Measurements from ENCODE around the gene CDK14.

The CDK14 gene

GRCh38 chr7:90624225-90624911 is 28.2 kb downstream of the CDK14 start:
- TF ChIP-seq FOXP2 (optimal IDR thresholded peaks at IDR 0.05; ENCODE audit: borderline replicate concordance, extremely low read depth, extremely low read length, insufficient read depth) (no peak), POLR2AphosphoS5 (IDR thresholded peaks at IDR 0.05; ENCODE audit: low read depth, low read length) (no peak), SIN3A (IDR thresholded peaks at IDR 0.05; ENCODE audit: borderline replicate concordance, insufficient read depth, low read length) (no peak), REST (IDR thresholded peaks at IDR 0.05; ENCODE audit: insufficient read depth in 1 of 2, low read depth in 2 of 2, low read length in 2 of 2) (no peak), TAF1 (IDR thresholded peaks at IDR 0.05; ENCODE audit: borderline replicate concordance, insufficient read depth, low read length) (no peak)

- TF ChIP-seq SIN3A (IDR thresholded peaks at IDR 0.05; ENCODE audit: borderline replicate concordance, insufficient read depth, low read length) (no peak), REST (IDR thresholded peaks at IDR 0.05; ENCODE audit: insufficient read depth in 1 of 2, low read depth in 2 of 2, low read length in 2 of 2) (no peak)
Observed at GRCh38 chr7:90625051-90625450, 28.9 kb downstream of the CDK14 start.

GRCh38 chr7:90625562-90625961 is 29.4 kb downstream of the CDK14 start:
- TF ChIP-seq FOXP2 (optimal IDR thresholded peaks at IDR 0.05; ENCODE audit: borderline replicate concordance, extremely low read depth, extremely low read length, insufficient read depth), result no peak
- no peak for TF ChIP-seq TAF1 (IDR thresholded peaks at IDR 0.05; ENCODE audit: borderline replicate concordance, insufficient read depth, low read length)
- no peak for TF ChIP-seq REST (IDR thresholded peaks at IDR 0.05; ENCODE audit: insufficient read depth in 1 of 2, low read depth in 2 of 2, low read length in 2 of 2)
- no peak for TF ChIP-seq SIN3A (IDR thresholded peaks at IDR 0.05; ENCODE audit: borderline replicate concordance, insufficient read depth, low read length)
- no peak for TF ChIP-seq POLR2AphosphoS5 (IDR thresholded peaks at IDR 0.05; ENCODE audit: low read depth, low read length)

GRCh38 chr7:90626013-90626412 is 29.9 kb downstream of the CDK14 start:
- no peak for TF ChIP-seq POLR2AphosphoS5 (IDR thresholded peaks at IDR 0.05; ENCODE audit: low read depth, low read length)
- no peak for TF ChIP-seq SIN3A (IDR thresholded peaks at IDR 0.05; ENCODE audit: borderline replicate concordance, insufficient read depth, low read length)
- no peak for TF ChIP-seq REST (IDR thresholded peaks at IDR 0.05; ENCODE audit: insufficient read depth in 1 of 2, low read depth in 2 of 2, low read length in 2 of 2)
- no peak for TF ChIP-seq FOXP2 (optimal IDR thresholded peaks at IDR 0.05; ENCODE audit: borderline replicate concordance, extremely low read depth, extremely low read length, insufficient read depth)
- TF ChIP-seq TAF1 (IDR thresholded peaks at IDR 0.05; ENCODE audit: borderline replicate concordance, insufficient read depth, low read length), result no peak

Measured in PFSK-1 (cell line).